Left renal pelvis (tissue), 4 donors: Measurements from ENCODE around the gene FAM193B. TPM values are rescaled to one million over a fixed set of nuclear protein-coding genes. Genes with fewer than 3 reads are reported as not detected.

Experiments used
- DNase-seq, 4 donors: peaks; one replicate each; pipeline ENCODE4 v3.0.0-alpha.2; 2013; ENCODE audit warnings: low read depth in 4 of 4, low spot score in 3 of 4
- polyA plus RNA-seq, 4 donors: library from polyadenylated mRNA; unstranded; fragments of 120-200 nt; gene quantifications; one replicate each; pipeline ENCODE4 v1.2.1, GENCODE V29; 2013; ENCODE audit not compliant: insufficient read length in 4 of 4

The FAM193B gene
- polyA plus RNA-seq, 4 donors: 59.7 to 127 (median 73.9) TPM

GRCh38 chr5:177473443-177474001 is 80.8 kb downstream of the FAM193B start, which contains the start of gene DBN1:
Gene DBN1 (minus strand): TSS chr5:177473634. CDS start chr5:177473521, 113 bp downstream.
- no peak for DNase-seq

- no peak for DNase-seq
Measured at GRCh38 chr5:177472460-177473442, 81.6 kb downstream of the FAM193B start.

- no peak for DNase-seq
Measured at GRCh38 chr5:177471610-177472356, 82.6 kb downstream of the FAM193B start.

GRCh38 chr5:177470759-177471536 is 83.4 kb downstream of the FAM193B start:
- no peak for DNase-seq

Other genes with a start within 250 kb of the FAM193B start
- 10 to 100 TPM; 10.9 to 24.6 (median 16.3) TPM for gene MXD3, start 242.7 kb downstream of the FAM193B start, polyA plus RNA-seq
- gene LMAN2, start 202.9 kb downstream of the FAM193B start, polyA plus RNA-seq: 100 to 1,000 TPM in 3 of 4 donors, 10 to 100 TPM in 1; 94.0 to 135 (median 130) TPM
- gene RGS14, start 196.6 kb downstream of the FAM193B start, polyA plus RNA-seq: 10 to 100 TPM in 3 of 4 donors, 1 to 10 TPM in 1; 5.7 to 19.3 (median 13.9) TPM
- gene SLC34A1, start 170.1 kb downstream of the FAM193B start, polyA plus RNA-seq: 100 to 1,000 TPM in 2 of 4 donors, 10 to 100 TPM in 1, 1 to 10 TPM in 1; 3.4 to 223 (median 131) TPM
- gene PFN3, start 153.9 kb downstream of the FAM193B start, polyA plus RNA-seq: 1 to 10 TPM in 2 of 4 donors, under 1 TPM in 1, not detected in 1; 0.26 to 2.6 (median 1.5) TPM
- 10 to 100 TPM in 1 of 4 donors, 1 to 10 TPM in 2, under 1 TPM in 1; 0.91 to 13.4 (median 5.8) TPM for gene F12, start 145.0 kb downstream of the FAM193B start, polyA plus RNA-seq
- gene GRK6, start 127.9 kb downstream of the FAM193B start, polyA plus RNA-seq: 10 to 100 TPM; 22.2 to 29.0 (median 24.6) TPM
- 1 to 10 TPM in 2 of 4 donors, under 1 TPM in 2; 0.76 to 2.4 (median 0.99) TPM for gene PRR7, start 107.7 kb downstream of the FAM193B start, polyA plus RNA-seq
- gene DBN1, start 80.9 kb downstream of the FAM193B start, polyA plus RNA-seq: 100 to 1,000 TPM; 180 to 210 (median 185) TPM
- 100 to 1,000 TPM in 2 of 4 donors, 10 to 100 TPM in 2; 73.6 to 157 (median 121) TPM for gene PDLIM7, start 57.0 kb downstream of the FAM193B start, polyA plus RNA-seq
- gene DOK3, start 44.7 kb downstream of the FAM193B start, polyA plus RNA-seq: 1 to 10 TPM; 3.9 to 7.1 (median 4.3) TPM
- gene DDX41, start 37.6 kb downstream of the FAM193B start, polyA plus RNA-seq: 100 to 1,000 TPM in 1 of 4 donors, 10 to 100 TPM in 3; 67.0 to 105 (median 88.9) TPM
- 100 to 1,000 TPM; 147 to 156 (median 154) TPM for gene TMED9, start 37.6 kb upstream of the FAM193B start, polyA plus RNA-seq
- gene B4GALT7, start 45.6 kb upstream of the FAM193B start, polyA plus RNA-seq: 10 to 100 TPM; 18.6 to 29.0 (median 22.1) TPM
- gene FAM153A, start 228.3 kb upstream of the FAM193B start, polyA plus RNA-seq: 1 to 10 TPM in 1 of 4 donors, under 1 TPM in 2, not detected in 1; 0.40 to 1.3 (median 0.75) TPM